BE2C (cell line): ENCODE results near the gene ITGB5.

Source experiments
- DNase-seq: peaks from one replicate; pipeline ENCODE4 v3.0.0-alpha.2; 2020
- H3K27me3 ChIP-seq: fragments of 250-450 bp; sonication (Bioruptor Pico); 2 replicates; pipeline ENCODE4 v1.5.1; 2020; ENCODE audit warnings: mild to moderate bottlenecking
- H3K36me3 ChIP-seq: fragments of 250-450 bp; sonication (Bioruptor Pico); 2 replicates; pipeline ENCODE4 v1.5.1; 2020; ENCODE audit warnings: mild to moderate bottlenecking
- H3K4me1 ChIP-seq: fragments of 250-450 bp; sonication (Bioruptor Pico); 2 replicates; pipeline ENCODE4 v1.5.1; 2020
- H3K4me3 ChIP-seq: 2 replicates; pipeline ENCODE4 v1.5.1; 2011; ENCODE audit warnings: low read depth, low read length
- H3K9me3 ChIP-seq: fragments of 250-450 bp; sonication (Bioruptor Pico); 2 replicates; pipeline ENCODE4 v1.5.1; 2020
- TF ChIP-seq, protein P1 (sequence below): IDR thresholded peaks from 2 replicates; pipeline ENCODE4 v1.5.1; 2012; ENCODE audit warnings: mild to moderate bottlenecking, low read depth, low read length

Gene ITGB5

GRCh38 chr3:124860599-124860998, 26.6 kb downstream of the ITGB5 start:
- no peak overlapping the region for H3K4me3 ChIP-seq
- 0 out of 2 replicates have a peak, but pooled peaks cover 2% of the 10 kb centered on the region for H3K4me1 ChIP-seq
- peak; percentile 25 for DNase-seq
- TF ChIP-seq, protein P1, sequence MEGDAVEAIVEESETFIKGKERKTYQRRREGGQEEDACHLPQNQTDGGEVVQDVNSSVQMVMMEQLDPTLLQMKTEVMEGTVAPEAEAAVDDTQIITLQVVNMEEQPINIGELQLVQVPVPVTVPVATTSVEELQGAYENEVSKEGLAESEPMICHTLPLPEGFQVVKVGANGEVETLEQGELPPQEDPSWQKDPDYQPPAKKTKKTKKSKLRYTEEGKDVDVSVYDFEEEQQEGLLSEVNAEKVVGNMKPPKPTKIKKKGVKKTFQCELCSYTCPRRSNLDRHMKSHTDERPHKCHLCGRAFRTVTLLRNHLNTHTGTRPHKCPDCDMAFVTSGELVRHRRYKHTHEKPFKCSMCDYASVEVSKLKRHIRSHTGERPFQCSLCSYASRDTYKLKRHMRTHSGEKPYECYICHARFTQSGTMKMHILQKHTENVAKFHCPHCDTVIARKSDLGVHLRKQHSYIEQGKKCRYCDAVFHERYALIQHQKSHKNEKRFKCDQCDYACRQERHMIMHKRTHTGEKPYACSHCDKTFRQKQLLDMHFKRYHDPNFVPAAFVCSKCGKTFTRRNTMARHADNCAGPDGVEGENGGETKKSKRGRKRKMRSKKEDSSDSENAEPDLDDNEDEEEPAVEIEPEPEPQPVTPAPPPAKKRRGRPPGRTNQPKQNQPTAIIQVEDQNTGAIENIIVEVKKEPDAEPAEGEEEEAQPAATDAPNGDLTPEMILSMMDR, result no peak
- no peaks in the 10 kb centered on the region for H3K27me3 ChIP-seq
- H3K9me3 ChIP-seq, result no peaks in the 10 kb centered on the region
- H3K36me3 ChIP-seq, result 0 out of 2 replicates have a peak, but pooled peaks cover 3% of the 10 kb centered on the region

DNA sequence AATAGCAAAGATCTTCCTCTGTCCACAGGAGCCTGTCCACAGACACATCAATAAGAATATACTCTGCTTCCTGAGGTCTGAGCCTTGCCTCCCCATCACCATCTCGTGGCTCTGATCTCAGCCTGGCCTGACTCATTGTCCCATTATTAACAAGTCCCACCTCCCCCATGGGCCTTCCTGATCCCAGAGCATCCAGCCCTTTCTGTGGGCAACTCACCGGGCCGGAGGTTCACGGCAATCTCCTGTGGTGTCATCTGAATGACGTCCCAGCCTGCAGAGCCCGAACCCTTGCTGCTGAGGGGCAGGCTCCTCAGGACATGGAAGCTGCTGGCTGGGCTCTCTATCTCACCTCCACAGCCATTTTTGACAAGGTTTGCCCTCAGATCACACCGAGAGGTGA, 28.1 kb downstream of the ITGB5 start:
- Histone ChIP-seq H3K36me3 (peaks cover 3% of the 10 kb centered on the region; the same call in 1 of the 2 replicates), H3K4me1 (0 out of 2 replicates have a peak, but pooled peaks cover 2% of the 10 kb centered on the region), H3K4me3 (no peak overlapping the region), H3K27me3 (no peaks in the 10 kb centered on the region), H3K9me3 (no peaks in the 10 kb centered on the region)
- TF ChIP-seq, protein P1, result no peak
- no peak for DNase-seq

DNA sequence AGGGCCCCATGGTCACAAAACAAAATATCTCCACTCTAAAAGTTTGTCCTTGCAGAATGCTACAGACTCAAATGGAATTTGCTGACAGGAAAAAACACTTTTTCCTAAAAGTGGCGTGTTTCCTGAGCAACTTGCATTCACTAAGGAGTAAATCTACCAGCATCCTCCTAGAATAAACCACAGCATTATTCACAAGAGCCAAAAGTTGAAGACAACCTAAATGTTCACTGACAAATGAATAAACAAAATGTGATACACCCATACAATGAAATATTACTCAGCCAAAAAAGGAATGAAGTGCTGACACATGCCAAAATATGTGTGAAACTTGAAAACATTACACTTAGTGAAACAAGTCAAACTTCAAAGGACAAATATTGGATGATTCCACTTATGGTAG, 28.9 kb downstream of the ITGB5 start:
- H3K4me1 ChIP-seq, result 0 out of 2 replicates have a peak, but pooled peaks cover 2% of the 10 kb centered on the region
- TF ChIP-seq, protein P1, result no peak
- H3K27me3 ChIP-seq, result no peaks in the 10 kb centered on the region
- no peaks in the 10 kb centered on the region for H3K9me3 ChIP-seq
- H3K36me3 ChIP-seq, result peaks cover 3% of the 10 kb centered on the region; the same call in 1 of the 2 replicates
- no peak overlapping the region for H3K4me3 ChIP-seq
- no peak for DNase-seq

DNA sequence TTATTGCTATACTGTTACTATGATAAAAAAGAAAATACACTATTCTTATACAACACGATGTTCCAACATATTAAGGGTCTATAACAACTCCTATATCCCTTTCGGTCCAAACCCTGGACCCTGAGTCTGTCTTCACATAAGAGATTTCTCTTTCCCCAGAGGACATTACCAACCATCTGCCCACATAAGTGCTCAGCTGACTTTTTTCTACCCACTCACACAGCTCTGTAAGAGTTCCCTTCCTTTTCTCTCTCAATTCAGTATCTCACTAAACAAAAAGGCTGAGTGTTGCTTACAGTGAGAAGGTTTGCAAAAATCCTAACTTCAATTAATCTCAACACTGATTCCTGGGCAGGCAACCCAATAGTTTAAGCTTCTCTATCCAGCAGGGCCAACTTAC, 30.5 kb downstream of the ITGB5 start:
- TF ChIP-seq, protein P1, result no peak
- DNase-seq, result no peak
- 0 out of 2 replicates have a peak, but pooled peaks cover 2% of the 10 kb centered on the region for H3K4me1 ChIP-seq
- H3K27me3 ChIP-seq, result no peaks in the 10 kb centered on the region
- H3K4me3 ChIP-seq, result no peak overlapping the region
- peaks cover 3% of the 10 kb centered on the region; the same call in 1 of the 2 replicates for H3K36me3 ChIP-seq
- H3K9me3 ChIP-seq, result no peaks in the 10 kb centered on the region

GRCh38 chr3:124854009-124854408, 33.2 kb downstream of the ITGB5 start:
- no peak for DNase-seq
- TF ChIP-seq, protein P1, result no peak
- H3K4me1 ChIP-seq, result no peaks in the 10 kb centered on the region
- H3K9me3 ChIP-seq, result no peaks in the 10 kb centered on the region
- no peak overlapping the region for H3K4me3 ChIP-seq
- H3K27me3 ChIP-seq, result no peaks in the 10 kb centered on the region
- peaks cover 4% of the 10 kb centered on the region; the same call in 1 of the 2 replicates for H3K36me3 ChIP-seq

DNA sequence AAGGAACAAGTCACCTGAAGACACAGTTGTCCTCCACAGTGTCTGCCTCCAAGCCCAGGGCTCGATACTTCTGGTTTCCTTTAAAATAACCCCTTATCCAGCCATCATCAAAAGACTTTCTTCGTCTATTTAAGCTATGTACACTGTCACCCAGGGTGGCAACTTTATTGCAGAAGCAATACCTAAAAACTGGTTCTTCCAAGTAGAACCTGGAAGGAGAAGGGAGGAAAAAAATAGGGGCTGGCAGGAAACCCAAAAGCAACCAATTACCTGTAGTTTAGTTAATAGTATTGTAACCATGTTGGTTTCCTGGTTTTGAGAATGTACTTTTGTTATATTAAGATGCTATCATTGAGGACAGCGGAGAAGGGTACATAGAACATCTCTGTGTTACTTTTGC, 33.7 kb downstream of the ITGB5 start:
- H3K36me3 ChIP-seq, result peaks cover 5% of the 10 kb centered on the region; the same call in 1 of the 2 replicates
- H3K4me3 ChIP-seq, result no peak overlapping the region
- H3K27me3 ChIP-seq, result no peaks in the 10 kb centered on the region
- H3K9me3 ChIP-seq, result no peaks in the 10 kb centered on the region
- H3K4me1 ChIP-seq, result no peaks in the 10 kb centered on the region
- no peak for DNase-seq
- TF ChIP-seq, protein P1, result no peak
